Measurements from ENCODE around the gene VSTM2L. TPM values are rescaled to one million over a fixed set of nuclear protein-coding genes. Genes with fewer than 3 reads are reported as not detected.

The VSTM2L gene
- polyA plus RNA-seq, 1 of the 3 experiments (the other 2 are of a cell fraction) = 5.1 TPM

GRCh38 chr20:37913567-37914366 is 10.8 kb downstream of the VSTM2L start:
- CTCF ChIA-PET = interaction anchor here (0.6 to 5.2 kb wide), 7 partner anchors 32 to 349 kb away, joined by 3 to 30 read pairs (median 4); no protein-coding TSS in a partner anchor
- no peaks in the 10 kb centered on the region for H3K36me3 ChIP-seq (replicated peaks in 1 of 2; ENCODE audit: control insufficient read depth in 1 of 2, insufficient read depth in 2 of 2, low read length in 1 of 2)
- H3K27me3 ChIP-seq (ENCODE audit: insufficient read depth) = peaks cover 8% of the 10 kb centered on the region; the same call in 1 of the 2 replicates
- H3K9me3 ChIP-seq = no peaks in the 10 kb centered on the region
- TF ChIP-seq, protein P1, sequence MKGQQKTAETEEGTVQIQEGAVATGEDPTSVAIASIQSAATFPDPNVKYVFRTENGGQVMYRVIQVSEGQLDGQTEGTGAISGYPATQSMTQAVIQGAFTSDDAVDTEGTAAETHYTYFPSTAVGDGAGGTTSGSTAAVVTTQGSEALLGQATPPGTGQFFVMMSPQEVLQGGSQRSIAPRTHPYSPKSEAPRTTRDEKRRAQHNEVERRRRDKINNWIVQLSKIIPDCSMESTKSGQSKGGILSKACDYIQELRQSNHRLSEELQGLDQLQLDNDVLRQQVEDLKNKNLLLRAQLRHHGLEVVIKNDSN (IDR thresholded peaks at IDR 0.05; ENCODE audit: borderline replicate concordance, low read depth) = no peak
- TF ChIP-seq YY1 (IDR thresholded peaks at IDR 0.05; ENCODE audit: low read depth) = no peak
- TF ChIP-seq, protein P2, sequence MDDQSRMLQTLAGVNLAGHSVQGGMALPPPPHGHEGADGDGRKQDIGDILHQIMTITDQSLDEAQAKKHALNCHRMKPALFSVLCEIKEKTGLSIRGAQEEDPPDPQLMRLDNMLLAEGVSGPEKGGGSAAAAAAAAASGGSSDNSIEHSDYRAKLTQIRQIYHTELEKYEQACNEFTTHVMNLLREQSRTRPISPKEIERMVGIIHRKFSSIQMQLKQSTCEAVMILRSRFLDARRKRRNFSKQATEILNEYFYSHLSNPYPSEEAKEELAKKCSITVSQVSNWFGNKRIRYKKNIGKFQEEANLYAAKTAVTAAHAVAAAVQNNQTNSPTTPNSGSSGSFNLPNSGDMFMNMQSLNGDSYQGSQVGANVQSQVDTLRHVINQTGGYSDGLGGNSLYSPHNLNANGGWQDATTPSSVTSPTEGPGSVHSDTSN (IDR thresholded peaks at IDR 0.05) = no peak
- TF ChIP-seq TAF1 (IDR thresholded peaks at IDR 0.05; ENCODE audit: borderline replicate concordance, low read depth, low read length) = no peak
- TF ChIP-seq TCF12 (IDR thresholded peaks at IDR 0.05) = no peak
- no peak for TF ChIP-seq CHD2 (IDR thresholded peaks at IDR 0.05; ENCODE audit: low read length, partially characterized antibody)
- H3K4me1 ChIP-seq (ENCODE audit: control insufficient read depth in 1 of 2, insufficient read depth in 2 of 2, low read depth in 1 of 2, low read length in 1 of 2) = peaks cover 14 to 34% of the 10 kb centered on the region in 2 experiments; a peak in 2 of 4 replicates
- H3K4me2 ChIP-seq = no peak overlapping the region
- no peak overlapping the region for H3K4me3 ChIP-seq (ENCODE audit: low read depth in 2 of 2, low read length in 1 of 2)
- H3K79me2 ChIP-seq (ENCODE audit: insufficient read depth) = no peaks in the 10 kb centered on the region
- H3K9ac ChIP-seq = no peak overlapping the region
- no peaks in the 10 kb centered on the region for H3K9me2 ChIP-seq
- H3F3A ChIP-seq (replicated peaks; ENCODE audit: insufficient read depth) = no peaks in the 10 kb centered on the region
- H2AFZ ChIP-seq (ENCODE audit: low read depth) = no peak overlapping the region
- WGBS (ENCODE audit: low lambda C conversion rate) = 84% methylated on average over 19 of the region's 19 CpGs
- no peak overlapping the region for H3K27ac ChIP-seq (ENCODE audit: low read depth in 2 of 2, low read length in 1 of 2)
- POLR2A ChIA-PET = no interaction called here
- peak; percentile 49 for DNase-seq
- no peaks in the 10 kb centered on the region for H4K20me1 ChIP-seq (ENCODE audit: insufficient read depth)

DNA sequence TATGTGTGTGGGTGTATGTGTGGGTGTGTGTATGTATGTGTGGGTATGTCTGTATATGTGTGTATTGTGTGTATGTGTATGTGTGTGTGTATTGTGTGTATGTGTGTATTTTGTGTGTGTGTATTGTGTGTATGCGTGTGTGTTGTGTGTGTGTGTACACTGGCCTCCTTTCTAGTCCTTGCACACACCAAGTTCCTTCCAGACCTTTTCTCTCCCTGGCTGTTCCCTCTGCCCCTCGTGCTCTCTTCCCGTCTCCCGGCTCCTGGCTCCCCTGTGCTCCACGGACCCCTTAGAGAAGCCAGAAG is 11.4 kb downstream of the VSTM2L start:
- ChIA-PET POLR2A (interaction anchor here (0.9 to 1.3 kb wide), 2 partner anchors 73 to 78 kb away, joined by 4 to 12 read pairs; no protein-coding TSS in a partner anchor), CTCF (interaction anchor here (0.9 to 2.5 kb wide), 4 partner anchors 18 to 350 kb away, joined by 3 to 12 read pairs (median 4); no protein-coding TSS in a partner anchor)
- Histone ChIP-seq H3K27ac (ENCODE audit: low read depth in 2 of 2, low read length in 1 of 2) (no peak overlapping the region), H4K20me1 (ENCODE audit: insufficient read depth) (no peaks in the 10 kb centered on the region), H3K36me3 (replicated peaks in 1 of 2; ENCODE audit: control insufficient read depth in 1 of 2, insufficient read depth in 2 of 2, low read length in 1 of 2) (no peaks in the 10 kb centered on the region), H3K79me2 (ENCODE audit: insufficient read depth) (no peaks in the 10 kb centered on the region), H3K9me3 (no peaks in the 10 kb centered on the region), H3K9me2 (no peaks in the 10 kb centered on the region), H3K4me1 (ENCODE audit: control insufficient read depth in 1 of 2, insufficient read depth in 2 of 2, low read depth in 1 of 2, low read length in 1 of 2) (peaks cover 14 to 38% of the 10 kb centered on the region in 2 experiments; a peak in 2 of 4 replicates), H2AFZ (ENCODE audit: low read depth) (no peak overlapping the region), H3K4me3 (ENCODE audit: low read depth in 2 of 2, low read length in 1 of 2) (no peak overlapping the region), H3K9ac (no peak overlapping the region), H3K4me2 (no peak overlapping the region), H3K27me3 (ENCODE audit: insufficient read depth) (peaks cover 8% of the 10 kb centered on the region; the same call in 1 of the 2 replicates), H3F3A (replicated peaks; ENCODE audit: insufficient read depth) (no peaks in the 10 kb centered on the region)
- no peak for DNase-seq
- TF ChIP-seq, protein P1 (IDR thresholded peaks at IDR 0.05; ENCODE audit: borderline replicate concordance, low read depth) = no peak
- 69% methylated on average over 5 of the region's 5 CpGs for WGBS (ENCODE audit: low lambda C conversion rate)

Data from SK-N-SH (cell line).